HEK293 (cell line): ENCODE results near the gene ARHGEF26.

ENCODE experiments used
- CTCF ChIP-seq: fragments of 450-650 bp; formaldehyde crosslinking; IDR thresholded peaks from 2 replicates; pipeline ENCODE4 v1.5.1; 2016; ENCODE audit warnings: missing biosample characterization, missing genetic modification characterization
- REST ChIP-seq: fragments of 450-650 bp; formaldehyde crosslinking; IDR thresholded peaks from 2 replicates; pipeline ENCODE4 v1.5.1; 2016; ENCODE audit warnings: missing biosample characterization, missing genetic modification characterization
- SALL2 ChIP-seq: fragments of 450-650 bp; formaldehyde crosslinking; IDR thresholded peaks from 2 replicates; pipeline ENCODE4 v1.5.0; 2017; ENCODE audit warnings: missing biosample characterization, mild to moderate bottlenecking, missing genetic modification characterization, borderline replicate concordance
- ZBTB1 ChIP-seq: fragments of 450-650 bp; formaldehyde crosslinking; IDR thresholded peaks from 2 replicates; pipeline ENCODE4 v1.5.1; 2016; ENCODE audit warnings: missing biosample characterization, missing genetic modification characterization
- ZBTB44 ChIP-seq: fragments of 450-650 bp; IDR thresholded peaks from 2 replicates; pipeline ENCODE4 v1.5.1; 2018; ENCODE audit warnings: missing biosample characterization, mild to moderate bottlenecking, missing genetic modification characterization
- ZNF521 ChIP-seq: fragments of 450-650 bp; formaldehyde crosslinking; IDR thresholded peaks from 2 replicates; pipeline ENCODE4 v1.5.1; 2017; ENCODE audit warnings: missing biosample characterization, mild to moderate bottlenecking, missing genetic modification characterization
- ZNF747 ChIP-seq: fragments of 450-650 bp; formaldehyde crosslinking; IDR thresholded peaks from 2 replicates; pipeline ENCODE4 v1.5.1; 2016; ENCODE audit warnings: missing biosample characterization, missing genetic modification characterization

GRCh38 chr3:154121701-154122551, 736 bp downstream of the ARHGEF26 start:
- TF ChIP-seq CTCF (tag by site-specific recombination) (0 out of 2 replicates have a peak, but pooled peaks have one; percentile 31), ZBTB1 (tag by site-specific recombination) (no peak), REST (tag by site-specific recombination) (no peak), ZNF747 (tag by site-specific recombination) (no peak), ZBTB44 (tag by site-specific recombination) (no peak), SALL2 (tag by site-specific recombination) (no peak), ZNF521 (tag by site-specific recombination) (no peak)
